Fibroblast of mammary gland (primary cell): Measurements from ENCODE around the gene GRAMD1B.

ENCODE experiments used
- DNase-seq: peaks from one replicate; pipeline ENCODE4 v3.0.0-alpha.2; 2010; ENCODE audit warnings: low read depth
- H3K4me3 ChIP-seq: 2 replicates; pipeline ENCODE4 v1.5.1; 2011; ENCODE audit warnings: low read depth, mild to moderate bottlenecking, low read length, moderate library complexity; ENCODE audit not compliant: control insufficient read depth
- TF ChIP-seq, protein P1 (sequence below): conservative IDR thresholded peaks from 2 replicates; pipeline ENCODE4 v1.5.1; 2011; ENCODE audit warnings: low read depth, low read length, inconsistent platforms; ENCODE audit not compliant: control insufficient read depth, insufficient read depth

Gene GRAMD1B

DNA sequence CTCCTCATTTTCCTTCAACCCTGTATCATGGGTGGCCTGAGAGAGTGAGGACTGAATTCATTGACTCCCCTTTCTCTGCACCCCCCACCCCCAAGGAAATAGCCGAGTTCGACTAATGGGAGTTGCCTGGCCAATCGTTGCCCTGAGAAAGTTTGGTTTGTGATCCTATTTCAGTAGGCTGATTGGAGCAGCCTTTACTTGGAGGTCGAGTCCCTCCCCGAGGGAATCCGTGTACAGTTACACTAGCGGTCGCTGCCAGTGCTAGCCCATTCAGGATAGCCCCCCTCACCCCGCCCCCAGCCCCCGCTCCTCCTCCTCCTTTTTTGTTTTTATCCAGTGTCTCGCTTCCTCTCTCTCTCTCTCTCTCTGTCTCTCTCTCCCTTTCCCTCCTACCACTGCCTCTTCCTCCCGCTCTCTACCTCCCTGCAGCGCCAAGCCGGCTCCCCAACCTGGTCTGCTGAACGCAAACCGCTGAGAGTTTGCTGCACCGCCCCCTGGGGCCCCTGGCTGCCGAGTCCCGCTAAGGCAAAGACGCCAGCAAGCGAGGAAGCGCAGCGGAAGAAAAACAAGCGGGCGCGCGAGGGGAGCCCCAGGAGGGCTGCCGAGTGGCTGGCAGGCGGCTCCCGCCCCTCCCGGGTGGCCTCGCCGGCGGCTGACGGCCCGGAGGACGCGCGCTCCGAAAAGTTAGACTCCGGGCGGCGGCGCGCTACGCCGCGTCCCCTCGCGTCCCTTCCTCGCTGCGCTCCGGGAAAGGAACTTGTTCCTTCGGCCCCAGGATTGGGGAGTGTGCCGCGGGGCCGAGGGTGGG lies at the start of gene GRAMD1B:
Gene GRAMD1B (plus strand): TSS at position 357 of the 808 bp plus-strand sequence. CDS start 524 bp downstream, outside the sequence.
- TF ChIP-seq, protein P1, sequence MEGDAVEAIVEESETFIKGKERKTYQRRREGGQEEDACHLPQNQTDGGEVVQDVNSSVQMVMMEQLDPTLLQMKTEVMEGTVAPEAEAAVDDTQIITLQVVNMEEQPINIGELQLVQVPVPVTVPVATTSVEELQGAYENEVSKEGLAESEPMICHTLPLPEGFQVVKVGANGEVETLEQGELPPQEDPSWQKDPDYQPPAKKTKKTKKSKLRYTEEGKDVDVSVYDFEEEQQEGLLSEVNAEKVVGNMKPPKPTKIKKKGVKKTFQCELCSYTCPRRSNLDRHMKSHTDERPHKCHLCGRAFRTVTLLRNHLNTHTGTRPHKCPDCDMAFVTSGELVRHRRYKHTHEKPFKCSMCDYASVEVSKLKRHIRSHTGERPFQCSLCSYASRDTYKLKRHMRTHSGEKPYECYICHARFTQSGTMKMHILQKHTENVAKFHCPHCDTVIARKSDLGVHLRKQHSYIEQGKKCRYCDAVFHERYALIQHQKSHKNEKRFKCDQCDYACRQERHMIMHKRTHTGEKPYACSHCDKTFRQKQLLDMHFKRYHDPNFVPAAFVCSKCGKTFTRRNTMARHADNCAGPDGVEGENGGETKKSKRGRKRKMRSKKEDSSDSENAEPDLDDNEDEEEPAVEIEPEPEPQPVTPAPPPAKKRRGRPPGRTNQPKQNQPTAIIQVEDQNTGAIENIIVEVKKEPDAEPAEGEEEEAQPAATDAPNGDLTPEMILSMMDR: no peak
- peak; percentile 37 for DNase-seq
- peak within 1 kb of the TSS; percentile 37 for H3K4me3 ChIP-seq

DNA sequence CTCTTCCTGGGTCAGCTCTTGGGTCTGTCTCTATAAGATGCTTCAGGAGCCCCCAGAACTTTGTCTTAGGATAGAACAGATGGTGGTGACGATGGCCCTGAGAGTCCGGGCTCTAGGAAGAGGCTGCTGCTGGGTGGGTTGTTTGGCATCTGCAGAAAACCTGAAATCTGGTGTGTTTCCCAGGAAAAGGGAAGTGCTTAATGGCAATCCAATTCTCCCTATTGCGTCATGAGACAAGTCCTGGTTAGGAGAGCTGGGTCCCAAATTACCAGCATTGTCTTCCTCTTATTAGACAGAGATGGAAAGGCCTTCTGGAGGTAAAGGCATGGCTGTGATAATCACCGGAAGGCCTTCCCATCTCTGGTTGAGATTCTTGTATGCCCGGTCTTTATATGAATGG lies 48.9 kb upstream of the GRAMD1B start:
- TF ChIP-seq, protein P1: no peak
- DNase-seq: no peak
- H3K4me3 ChIP-seq: no peak overlapping the region

DNA sequence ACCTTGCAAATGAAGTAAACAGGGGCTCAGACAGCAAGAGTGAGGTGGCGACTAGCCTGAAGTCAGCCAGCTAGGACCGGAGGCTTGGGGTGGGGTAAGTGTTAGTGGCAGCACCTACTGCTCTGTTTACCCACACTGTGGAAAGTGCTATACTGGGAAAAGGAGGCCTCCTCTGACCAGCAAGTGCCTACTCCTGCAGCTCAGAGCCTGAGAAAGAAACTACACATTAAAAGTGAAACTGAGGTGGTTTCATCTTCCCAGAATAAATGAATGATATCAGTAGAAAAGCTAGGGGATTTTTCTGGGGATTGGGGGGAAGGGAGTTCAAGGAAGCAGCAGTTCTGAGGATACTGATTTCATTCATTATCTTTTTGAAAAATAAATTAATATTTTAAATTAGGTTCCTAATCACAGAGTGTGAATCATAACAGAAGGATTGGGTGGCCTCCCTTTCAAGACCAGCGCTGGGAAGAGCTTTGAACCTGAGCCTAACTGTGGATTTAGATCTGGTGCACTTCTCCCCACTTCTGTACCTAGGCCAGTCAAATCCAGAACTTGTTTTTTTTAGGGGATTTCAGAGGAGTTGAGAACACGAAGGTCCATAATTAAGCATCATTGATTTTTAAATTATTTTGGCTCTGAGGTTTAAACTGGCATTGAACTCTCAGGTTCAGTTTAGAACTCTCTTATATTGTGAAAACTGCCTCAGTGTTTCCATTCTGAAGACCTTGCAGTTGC lies 48.1 kb upstream of the GRAMD1B start:
- TF ChIP-seq, protein P1: no peak
- DNase-seq: no peak

DNA sequence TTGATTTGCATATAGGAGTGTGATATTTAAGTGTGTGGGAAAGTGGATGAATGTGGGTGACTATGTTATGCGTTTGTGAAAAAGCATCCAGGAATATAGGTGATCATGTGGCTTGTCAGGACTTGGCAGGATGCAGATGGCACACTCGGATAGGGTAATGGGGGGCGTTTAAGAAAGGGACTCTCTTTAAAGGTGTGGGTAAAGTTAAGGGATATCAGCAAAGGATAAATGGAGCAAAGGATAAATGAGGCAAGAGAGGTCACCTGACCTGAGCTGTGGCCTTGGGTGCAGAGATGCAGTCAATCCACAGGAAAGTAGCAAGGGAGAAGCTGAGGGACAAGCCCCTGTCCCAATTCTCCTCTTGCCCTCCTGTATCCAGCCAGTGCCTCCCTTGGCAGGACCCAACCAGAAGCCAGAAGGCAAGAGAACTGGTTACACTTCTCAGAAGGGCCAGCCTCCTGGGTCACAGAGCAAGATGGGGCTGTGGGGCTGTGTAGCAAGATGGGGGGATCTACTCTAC lies 47.5 kb upstream of the GRAMD1B start:
- no peak for DNase-seq
- H3K4me3 ChIP-seq: no peak overlapping the region
- TF ChIP-seq, protein P1: no peak

More for the DNA sequence above, 48.1 kb upstream of the GRAMD1B start:
- H3K4me3 ChIP-seq: no peak overlapping the region

DNA sequence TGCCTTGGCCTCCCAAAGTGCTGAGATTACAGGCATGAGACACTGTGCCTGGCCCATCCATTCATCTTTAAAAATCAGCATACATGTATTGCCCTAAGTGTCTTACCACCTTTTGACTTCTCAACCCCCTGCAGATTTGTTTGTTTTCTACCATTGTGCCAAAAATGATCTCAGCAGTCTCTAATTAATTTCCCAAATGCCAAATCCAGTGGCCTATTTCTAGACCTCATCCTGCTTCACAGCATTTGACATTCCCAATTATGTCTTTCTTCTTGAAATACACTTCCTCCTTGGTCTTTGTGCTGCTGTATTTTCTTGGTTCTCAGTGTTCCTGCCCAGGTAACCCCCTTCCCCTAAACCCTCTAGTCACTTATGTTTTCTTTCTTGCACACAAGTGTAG lies 46.0 kb upstream of the GRAMD1B start:
- DNase-seq: no peak
- TF ChIP-seq, protein P1: no peak
- no peak overlapping the region for H3K4me3 ChIP-seq

DNA sequence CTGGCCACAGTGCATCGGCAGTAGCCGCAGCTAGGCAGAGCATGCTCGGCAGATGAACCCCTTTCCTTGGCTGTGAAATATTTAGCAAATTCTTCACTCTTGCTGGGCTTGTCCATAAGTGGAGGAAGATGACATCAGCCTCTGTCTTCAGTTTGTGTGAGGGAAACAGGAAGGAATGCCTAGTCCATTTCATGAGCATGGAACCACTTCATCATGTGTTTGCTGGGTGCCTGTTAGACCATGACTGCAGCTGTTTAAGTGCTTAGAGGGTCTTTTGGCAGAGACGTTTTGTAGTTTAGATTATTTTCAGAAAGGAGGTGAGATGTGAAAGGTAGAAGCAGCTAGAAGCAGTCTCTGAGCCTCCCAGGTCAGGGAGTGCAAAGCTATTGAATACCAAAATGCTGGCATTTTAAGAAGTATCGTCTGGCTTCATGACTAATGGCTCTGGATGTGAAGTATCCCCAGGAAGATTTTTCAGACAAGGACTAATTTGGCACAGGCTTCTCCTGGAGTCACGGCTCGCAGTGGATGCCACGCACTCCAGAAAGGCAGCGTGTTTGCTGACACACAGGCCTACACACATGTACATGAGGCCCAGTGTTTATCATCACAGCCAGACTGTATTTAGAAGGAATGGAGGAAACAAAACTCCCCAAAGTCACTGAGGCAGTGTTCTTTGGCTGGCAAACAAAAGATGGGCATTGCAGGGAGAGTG lies 43.1 kb upstream of the GRAMD1B start:
- DNase-seq: no peak
- TF ChIP-seq, protein P1: no peak
- no peak overlapping the region for H3K4me3 ChIP-seq
